Lower leg skin (tissue), 4 donors: ENCODE measurements around the gene PRPF6. TPM values are rescaled to one million over a fixed set of nuclear protein-coding genes. Genes with fewer than 3 reads are reported as not detected.

Experiments used
- DNase-seq, 2 donors: peaks; one replicate each; pipeline ENCODE4 v3.0.0-alpha.2; 2019; ENCODE audit warnings: low spot score in 2 of 2
- H3K4me3 ChIP-seq: fragments of 200-600 bp; sonication (generic); 2 replicates; pipeline ENCODE4 v1.5.1; 2017; ENCODE audit warnings: mild to moderate bottlenecking, low read depth; ENCODE audit not compliant: poor library complexity, severe bottlenecking
- CTCF ChIP-seq, 3 donors: fragments of 450-650 bp; IDR thresholded peaks; one replicate each; pipeline ENCODE4 v1.5.1; 2016; ENCODE audit warnings: antibody characterized with exemption in 3 of 3, mild to moderate bottlenecking in 3 of 3, moderate library complexity in 2 of 3
- POLR2A ChIP-seq, 2 donors: fragments of 450-650 bp; IDR thresholded peaks; one replicate each; pipeline ENCODE4 v1.6.1; 2016 to 2017; ENCODE audit warnings: antibody characterized with exemption in 2 of 2, mild to moderate bottlenecking in 1 of 2, moderate library complexity in 1 of 2
- WGBS, 2 donors: methylation state at CpG; one replicate each; pipeline ENCODE4 v1.1.5; 2018; 5-methylcytosine and 5-hydroxymethylcytosine counted together
- intact Hi-C: fragments of 100-400 bp; cut with DNase I; formaldehyde crosslinking; loops from one replicate; pipeline ENCODE4 v1.15.0; 2023; ENCODE audit warnings: low total_unique reads
- total RNA-seq, 4 donors: library from RNA; depleted of rRNA; stranded (reverse); fragments of >200 nt; gene quantifications; one replicate each; pipeline ENCODE4 v1.1.0, GENCODE V29; 2016

PRPF6 gene
- total RNA-seq, 4 donors from 2014 or later, result 66.8 to 88.3 (median 79.1) TPM

- no peak for DNase-seq
- TF ChIP-seq CTCF (IDR thresholded peaks at IDR 0.05), result no peak
- no peak for TF ChIP-seq POLR2A (IDR thresholded peaks at IDR 0.05)
- intact Hi-C loops, result no loop called here
- no peak overlapping the region for H3K4me3 ChIP-seq
- WGBS, 2 donors, result 84 to 91% methylated on average over 33 to 36 of the region's 36 CpGs
These were observed 40.4 kb downstream of the PRPF6 start for GRCh38 chr20:64021124-64021975.

- intact Hi-C loops, result no loop called here
- no peak for DNase-seq
- TF ChIP-seq CTCF (IDR thresholded peaks at IDR 0.05) (no peak), POLR2A (IDR thresholded peaks at IDR 0.05) (no peak)
- WGBS, 2 donors, result 85 to 94% methylated on average over 17 of the region's 17 CpGs
- no peak overlapping the region for H3K4me3 ChIP-seq
These were observed 41.9 kb downstream of the PRPF6 start for GRCh38 chr20:64022671-64023360.

DNA sequence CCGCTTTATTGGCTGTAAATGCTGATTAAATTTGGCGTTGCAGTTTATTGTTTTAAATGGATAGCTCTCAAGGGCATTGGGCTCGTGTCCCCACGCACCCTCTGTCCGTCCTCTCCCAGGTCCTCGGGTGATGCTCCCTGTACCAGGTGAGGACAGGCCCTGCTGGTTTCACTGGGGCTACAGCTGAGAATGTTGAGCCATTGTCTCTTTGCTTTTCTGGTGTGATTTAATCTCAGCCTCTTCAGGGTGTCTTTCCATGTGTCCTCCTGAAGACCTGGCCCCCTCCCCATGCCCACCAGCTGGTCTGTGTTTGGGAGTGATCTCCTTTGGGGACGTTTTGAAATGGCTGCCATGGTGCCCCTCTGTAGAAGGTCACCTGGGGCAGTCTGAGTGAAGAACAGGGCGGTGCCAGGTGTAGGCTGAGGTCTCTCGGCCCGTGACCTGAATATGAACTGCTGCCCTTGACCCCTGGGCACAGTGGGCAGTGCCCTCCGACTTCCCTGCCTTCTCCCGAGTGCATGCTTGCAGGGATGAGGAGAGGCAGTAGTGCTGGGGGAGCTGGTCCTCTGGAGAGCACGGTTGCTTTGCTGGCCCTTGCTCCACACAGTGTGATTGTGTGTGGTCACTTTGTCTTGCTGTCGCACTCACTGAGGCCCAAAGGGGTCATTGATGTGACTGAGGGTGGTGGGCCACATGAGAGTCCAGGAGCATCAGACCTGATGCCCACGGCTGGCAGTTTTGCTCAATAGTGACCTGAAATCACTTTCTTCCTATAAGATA lies 42.6 kb downstream of the PRPF6 start:
- intact Hi-C loops, result no loop called here
- no peak for DNase-seq
- H3K4me3 ChIP-seq, result no peak overlapping the region
- TF ChIP-seq POLR2A (IDR thresholded peaks at IDR 0.05) (no peak), CTCF (IDR thresholded peaks at IDR 0.05) (no peak)
- 72 to 79% methylated on average over 13 to 15 of the region's 15 CpGs for WGBS, 2 donors

- TF ChIP-seq POLR2A (IDR thresholded peaks at IDR 0.05), result no peak
- no peak for TF ChIP-seq CTCF (IDR thresholded peaks at IDR 0.05)
- WGBS, 2 donors, result 94% methylated on average over 17 of the region's 17 CpGs
- intact Hi-C loops, result no loop called here
These were observed 43.4 kb downstream of the PRPF6 start for GRCh38 chr20:64024141-64024990.

More at GRCh38 chr20:64024141-64024990, 43.4 kb downstream of the PRPF6 start:
- no peak overlapping the region for H3K4me3 ChIP-seq
- DNase-seq, result no peak
